ENCODE data around the gene ZNF407. TPM values are rescaled to one million over a fixed set of nuclear protein-coding genes. Genes with fewer than 3 reads are reported as not detected.

ZNF407 gene
- total RNA-seq, 1 donor from 2014 or later, result 16.1 TPM

GRCh38 chr18:75110846-75111415, 513.3 kb downstream of the ZNF407 start:
- intact Hi-C loops (cut with DNase I), result no loop called here
- TF ChIP-seq CTCF (IDR thresholded peaks at IDR 0.05), result no peak
- Histone ChIP-seq H3K4me3 (no peak overlapping the region), H3K36me3 (no peaks in the 10 kb centered on the region), H3K9me3 (no peaks in the 10 kb centered on the region), H3K27me3 (ENCODE audit: low read depth) (no peaks in the 10 kb centered on the region), H3K4me1 (no peaks in the 10 kb centered on the region), H3K27ac (no peak overlapping the region)
- ATAC-seq (no peak), DNase-seq (no peak)

- H3K27me3 ChIP-seq (ENCODE audit: low read depth), result no peaks in the 10 kb centered on the region
- DNase-seq (no peak), ATAC-seq (no peak)
- no peaks in the 10 kb centered on the region for H3K4me1 ChIP-seq
- H3K36me3 ChIP-seq, result no peaks in the 10 kb centered on the region
- no peak overlapping the region for H3K27ac ChIP-seq
- no peak overlapping the region for H3K4me3 ChIP-seq
- no peak for TF ChIP-seq CTCF (IDR thresholded peaks at IDR 0.05)
- intact Hi-C loops (cut with DNase I), result no loop called here
- H3K9me3 ChIP-seq, result no peaks in the 10 kb centered on the region
These were observed 514.1 kb downstream of the ZNF407 start for GRCh38 chr18:75111760-75112159.

GRCh38 chr18:75112186-75113096, 514.8 kb downstream of the ZNF407 start:
- Histone ChIP-seq H3K27ac (no peak overlapping the region), H3K9me3 (no peaks in the 10 kb centered on the region), H3K27me3 (ENCODE audit: low read depth) (no peaks in the 10 kb centered on the region), H3K4me3 (no peak overlapping the region), H3K36me3 (no peaks in the 10 kb centered on the region), H3K4me1 (no peaks in the 10 kb centered on the region)
- no peak for DNase-seq
- intact Hi-C loops (cut with DNase I), result no loop called here
- no peak for TF ChIP-seq CTCF (IDR thresholded peaks at IDR 0.05)
- ATAC-seq, result no peak

- no peak for ATAC-seq
- DNase-seq, result no peak
- Histone ChIP-seq H3K4me3 (no peak overlapping the region), H3K36me3 (no peaks in the 10 kb centered on the region), H3K27me3 (ENCODE audit: low read depth) (no peaks in the 10 kb centered on the region), H3K4me1 (no peaks in the 10 kb centered on the region), H3K27ac (no peak overlapping the region), H3K9me3 (no peaks in the 10 kb centered on the region)
- TF ChIP-seq CTCF (IDR thresholded peaks at IDR 0.05), result no peak
- intact Hi-C loops (cut with DNase I), result no loop called here
These were observed 515.8 kb downstream of the ZNF407 start for GRCh38 chr18:75113455-75113854.

GRCh38 chr18:75114231-75114764, 516.6 kb downstream of the ZNF407 start:
- H3K4me1 ChIP-seq, result no peaks in the 10 kb centered on the region

More at GRCh38 chr18:75114231-75114764, 516.6 kb downstream of the ZNF407 start:
- no peak overlapping the region for H3K4me3 ChIP-seq
- H3K36me3 ChIP-seq, result no peaks in the 10 kb centered on the region
- H3K27ac ChIP-seq, result no peak overlapping the region
- intact Hi-C loops (cut with DNase I), result no loop called here
- no peaks in the 10 kb centered on the region for H3K9me3 ChIP-seq
- DNase-seq, result no peak
- H3K27me3 ChIP-seq (ENCODE audit: low read depth), result no peaks in the 10 kb centered on the region
- no peak for TF ChIP-seq CTCF (IDR thresholded peaks at IDR 0.05)
- no peak for ATAC-seq

Other genes with a start within 250 kb of the ZNF407 start
- gene DIPK1C, start 140.6 kb upstream of the ZNF407 start, total RNA-seq, result not detected
- gene CNDP2, start 101.5 kb upstream of the ZNF407 start, total RNA-seq, result 237 TPM
- not detected for gene CNDP1, start 63.4 kb upstream of the ZNF407 start, total RNA-seq